SK-N-MC (cell line): ENCODE measurements around the gene TMEM145.
"Not testable (repeated sequence)": the region's sequence is repeated elsewhere in the genome, so short reads cannot be mapped to it uniquely, and the experiment has no call there.

Experiments used
- DNase-seq: peaks from one replicate; pipeline ENCODE4 v3.0.0-alpha.2; 2011; ENCODE audit warnings: low read depth, low spot score
- H3K27ac ChIP-seq: fragments of 200-600 bp; sonication (generic); 2 replicates; pipeline ENCODE4 v1.5.1; 2016; ENCODE audit warnings: mixed run types
- H3K36me3 ChIP-seq: fragments of 200-600 bp; sonication (generic); 2 replicates; pipeline ENCODE4 v1.6.1; 2017; ENCODE audit warnings: antibody characterized with exemption, low read length, mixed read lengths; ENCODE audit not compliant: insufficient read depth
- H3K4me3 ChIP-seq: fragments of 200-600 bp; sonication (generic); 2 replicates; pipeline ENCODE4 v1.5.1; 2016
- H3K9ac ChIP-seq: fragments of 200-600 bp; sonication (generic); 2 replicates; pipeline ENCODE4 v1.8.0; 2017; ENCODE audit warnings: mixed run types, mixed read lengths; ENCODE audit not compliant: insufficient read length
- H3K9me3 ChIP-seq: fragments of 200-600 bp; sonication (generic); 2 replicates; pipeline ENCODE4 v1.6.1; 2017; ENCODE audit warnings: low read depth, mild to moderate bottlenecking, antibody characterized with exemption, low read length, moderate library complexity, mixed read lengths
- EZH2 ChIP-seq: fragments of 200-600 bp; sonication (generic); IDR thresholded peaks from one replicate; pipeline ENCODE4 v1.6.1; 2017; ENCODE audit warnings: antibody characterized with exemption
- FOXP2 ChIP-seq: optimal IDR thresholded peaks from 2 replicates; pipeline ENCODE3; 2011; ENCODE audit warnings: mild to moderate bottlenecking, moderate library complexity; ENCODE audit not compliant: insufficient read depth; ENCODE audit errors: extremely low read length, control extremely low read depth
- POLR2AphosphoS5 ChIP-seq: IDR thresholded peaks from 2 replicates; pipeline ENCODE4 v1.6.1; 2012; ENCODE audit warnings: mild to moderate bottlenecking, low read depth, low read length, borderline replicate concordance

The TMEM145 gene

GRCh38 chr19:42328854-42329253 lies 15.7 kb downstream of the TMEM145 start:
- DNase-seq, result no peak
- no peaks in the 10 kb centered on the region for H3K9me3 ChIP-seq
- H3K36me3 ChIP-seq, result no peaks in the 10 kb centered on the region

GRCh38 chr19:42330241-42330711 lies 17.2 kb downstream of the TMEM145 start:
- H3K4me3 ChIP-seq, result no peak overlapping the region
- H3K9me3 ChIP-seq, result no peaks in the 10 kb centered on the region
- TF ChIP-seq FOXP2, result no peak
- no peak for TF ChIP-seq EZH2
- TF ChIP-seq POLR2AphosphoS5, result no peak
- H3K27ac ChIP-seq, result peak overlapping the region; percentile 46
- no peaks in the 10 kb centered on the region for H3K36me3 ChIP-seq
- no peak for DNase-seq
- H3K9ac ChIP-seq, result peak overlapping the region; percentile 47

More at GRCh38 chr19:42328854-42329253, 15.7 kb downstream of the TMEM145 start:
- Histone ChIP-seq H3K9ac (no peak overlapping the region), H3K27ac (no peak overlapping the region), H3K4me3 (no peak overlapping the region)
- TF ChIP-seq FOXP2 (no peak), POLR2AphosphoS5 (no peak), EZH2 (no peak)

- DNase-seq, H3K9me3 ChIP-seq, H3K27ac ChIP-seq, H3K4me3 ChIP-seq, H3K9ac ChIP-seq, H3K36me3 ChIP-seq: not testable (repeated sequence)
Observed at GRCh38 chr19:42331333-42331732, 18.2 kb downstream of the TMEM145 start.

- Histone ChIP-seq H3K9me3 (no peaks in the 10 kb centered on the region), H3K36me3 (no peaks in the 10 kb centered on the region; the same call in 1 of the 2 replicates)
- TF ChIP-seq EZH2 (no peak), FOXP2 (no peak), POLR2AphosphoS5 (no peak)
Observed at GRCh38 chr19:42332059-42332458, 18.9 kb downstream of the TMEM145 start.

GRCh38 chr19:42333018-42333417 lies 19.9 kb downstream of the TMEM145 start:
- TF ChIP-seq FOXP2 (no peak), POLR2AphosphoS5 (no peak), EZH2 (no peak)
- no peak overlapping the region for H3K9ac ChIP-seq

More at GRCh38 chr19:42332059-42332458, 18.9 kb downstream of the TMEM145 start:
- Histone ChIP-seq H3K9ac (no peak overlapping the region), H3K4me3 (no peak overlapping the region), H3K27ac (no peak overlapping the region)
- no peak for DNase-seq

GRCh38 chr19:42333975-42334696 lies 21.0 kb downstream of the TMEM145 start:
- Histone ChIP-seq H3K27ac (no peak overlapping the region), H3K36me3 (no peaks in the 10 kb centered on the region; the same call in 1 of the 2 replicates), H3K9me3 (no peaks in the 10 kb centered on the region), H3K4me3 (no peak overlapping the region), H3K9ac (no peak overlapping the region)
- DNase-seq, result no peak
- TF ChIP-seq FOXP2 (no peak), POLR2AphosphoS5 (no peak), EZH2 (no peak)

More at GRCh38 chr19:42333018-42333417, 19.9 kb downstream of the TMEM145 start:
- Histone ChIP-seq H3K36me3 (no peaks in the 10 kb centered on the region; the same call in 1 of the 2 replicates), H3K27ac (no peak overlapping the region), H3K9me3 (no peaks in the 10 kb centered on the region), H3K4me3 (no peak overlapping the region)
- DNase-seq, result no peak

GRCh38 chr19:42334697-42335373 lies 21.7 kb downstream of the TMEM145 start:
- TF ChIP-seq FOXP2 (no peak), POLR2AphosphoS5 (no peak), EZH2 (no peak)
- Histone ChIP-seq H3K27ac (no peak overlapping the region), H3K36me3 (no peaks in the 10 kb centered on the region; the same call in 1 of the 2 replicates), H3K9me3 (no peaks in the 10 kb centered on the region), H3K9ac (no peak overlapping the region), H3K4me3 (no peak overlapping the region)
- no peak for DNase-seq

GRCh38 chr19:42335374-42335936 lies 22.3 kb downstream of the TMEM145 start:
- TF ChIP-seq POLR2AphosphoS5, result no peak
- H3K9ac ChIP-seq, result no peak overlapping the region
- no peak overlapping the region for H3K4me3 ChIP-seq
- no peak for DNase-seq
- H3K27ac ChIP-seq, result no peak overlapping the region
- no peaks in the 10 kb centered on the region for H3K9me3 ChIP-seq
- no peaks in the 10 kb centered on the region; the same call in 1 of the 2 replicates for H3K36me3 ChIP-seq
